ENCODE data around the gene IGSF6.
"Not testable (repeated sequence)": the region's sequence is repeated elsewhere in the genome, so short reads cannot be mapped to it uniquely, and the experiment has no call there.

Gene IGSF6

GRCh38 chr16:21628121-21628726, 24.2 kb downstream of the IGSF6 start:
- DNase-seq: no peak

- peak; percentile 48 for DNase-seq
Measured at GRCh38 chr16:21626659-21627277, 25.6 kb downstream of the IGSF6 start.

- DNase-seq: no peak
Measured at GRCh38 chr16:21625026-21625425, 27.4 kb downstream of the IGSF6 start.

GRCh38 chr16:21622545-21622944, 29.9 kb downstream of the IGSF6 start:
- DNase-seq: no peak

- no peak for DNase-seq
Measured at GRCh38 chr16:21620592-21620991, 31.8 kb downstream of the IGSF6 start.

GRCh38 chr16:21619765-21620425, 32.5 kb downstream of the IGSF6 start:
- no peak for DNase-seq

- DNase-seq: no peak
Measured at GRCh38 chr16:21618281-21618680, 34.1 kb downstream of the IGSF6 start.

GRCh38 chr16:21617607-21618006, 34.8 kb downstream of the IGSF6 start:
- DNase-seq: no peak

GRCh38 chr16:21614896-21615295, 37.5 kb downstream of the IGSF6 start:
- no peak for DNase-seq

- DNase-seq: no peak
Measured at GRCh38 chr16:21613781-21614180, 38.6 kb downstream of the IGSF6 start.

- DNase-seq: no peak
Measured at GRCh38 chr16:21613361-21613760, 39.0 kb downstream of the IGSF6 start.

GRCh38 chr16:21611556-21612384, 40.6 kb downstream of the IGSF6 start:
- no peak for DNase-seq

GRCh38 chr16:21611198-21611555, 41.2 kb downstream of the IGSF6 start:
- no peak for DNase-seq

- no peak for DNase-seq
Measured at GRCh38 chr16:21610766-21611165, 41.6 kb downstream of the IGSF6 start.

- no peak for DNase-seq
Measured at GRCh38 chr16:21610006-21610544, 42.3 kb downstream of the IGSF6 start.

- no peak for DNase-seq
Measured at GRCh38 chr16:21608639-21609328, 43.6 kb downstream of the IGSF6 start.

GRCh38 chr16:21605848-21606247, 46.6 kb downstream of the IGSF6 start:
- not testable (repeated sequence) for DNase-seq

GRCh38 chr16:21603928-21604327, 48.5 kb downstream of the IGSF6 start:
- no peak for DNase-seq

GRCh38 chr16:21602785-21603184, 49.6 kb downstream of the IGSF6 start:
- DNase-seq: no peak

GRCh38 chr16:21600031-21600773, 52.2 kb downstream of the IGSF6 start:
- peak; percentile 31 for DNase-seq

- DNase-seq: peak; percentile 96
Measured at GRCh38 chr16:21599122-21600030, 53.0 kb downstream of the IGSF6 start, which contains the start of gene METTL9. METTL9 (plus strand) TSS chr16:21599577; CDS start chr16:21599734, 157 bp downstream.

Data from CD4-positive, alpha-beta T cell treated with Interleukin-10 for 1 hour (primary cell).